Lower leg skin (tissue), 3 donors: ENCODE measurements around the gene PDZD2.

Source experiments
- POLR2A ChIP-seq, 2 donors: fragments of 450-650 bp; IDR thresholded peaks; one replicate each; pipeline ENCODE4 v1.6.1; 2016 to 2017; ENCODE audit warnings: antibody characterized with exemption in 2 of 2, mild to moderate bottlenecking in 1 of 2, moderate library complexity in 1 of 2
- TF ChIP-seq, protein P1 (sequence below), 3 donors: fragments of 450-650 bp; IDR thresholded peaks; one replicate each; pipeline ENCODE4 v1.5.1; 2016; ENCODE audit warnings: antibody characterized with exemption in 3 of 3, mild to moderate bottlenecking in 3 of 3, moderate library complexity in 2 of 3

DNA sequence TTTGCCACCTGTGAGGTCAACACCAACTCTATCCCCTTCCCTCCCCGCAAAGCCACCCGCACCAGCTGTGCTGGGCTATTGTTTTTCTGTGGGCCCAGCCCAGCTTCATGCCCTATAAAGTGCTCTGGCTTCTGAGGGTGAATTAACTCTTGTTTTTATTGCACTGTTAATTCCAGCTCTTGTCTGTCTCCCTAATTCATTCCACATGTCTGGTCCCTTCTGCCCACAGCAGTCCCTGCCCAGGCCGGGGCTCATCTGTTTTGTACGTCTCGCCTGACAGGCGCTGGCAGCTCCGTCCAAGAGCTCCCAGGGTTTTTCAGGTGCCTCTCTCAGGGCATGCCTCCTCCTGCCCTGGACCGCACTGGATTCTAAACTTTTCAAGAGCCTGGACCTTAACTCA lies 118.9 kb downstream of the PDZD2 start:
- TF ChIP-seq, protein P1, sequence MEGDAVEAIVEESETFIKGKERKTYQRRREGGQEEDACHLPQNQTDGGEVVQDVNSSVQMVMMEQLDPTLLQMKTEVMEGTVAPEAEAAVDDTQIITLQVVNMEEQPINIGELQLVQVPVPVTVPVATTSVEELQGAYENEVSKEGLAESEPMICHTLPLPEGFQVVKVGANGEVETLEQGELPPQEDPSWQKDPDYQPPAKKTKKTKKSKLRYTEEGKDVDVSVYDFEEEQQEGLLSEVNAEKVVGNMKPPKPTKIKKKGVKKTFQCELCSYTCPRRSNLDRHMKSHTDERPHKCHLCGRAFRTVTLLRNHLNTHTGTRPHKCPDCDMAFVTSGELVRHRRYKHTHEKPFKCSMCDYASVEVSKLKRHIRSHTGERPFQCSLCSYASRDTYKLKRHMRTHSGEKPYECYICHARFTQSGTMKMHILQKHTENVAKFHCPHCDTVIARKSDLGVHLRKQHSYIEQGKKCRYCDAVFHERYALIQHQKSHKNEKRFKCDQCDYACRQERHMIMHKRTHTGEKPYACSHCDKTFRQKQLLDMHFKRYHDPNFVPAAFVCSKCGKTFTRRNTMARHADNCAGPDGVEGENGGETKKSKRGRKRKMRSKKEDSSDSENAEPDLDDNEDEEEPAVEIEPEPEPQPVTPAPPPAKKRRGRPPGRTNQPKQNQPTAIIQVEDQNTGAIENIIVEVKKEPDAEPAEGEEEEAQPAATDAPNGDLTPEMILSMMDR (IDR thresholded peaks at IDR 0.05): no peak
- TF ChIP-seq POLR2A (IDR thresholded peaks at IDR 0.05): no peak
